ENCODE measurements around the gene WDR35. TPM values are rescaled to one million over a fixed set of nuclear protein-coding genes. Genes with fewer than 3 reads are reported as not detected.
"Not testable (repeated sequence)": the region's sequence is repeated elsewhere in the genome, so short reads cannot be mapped to it uniquely, and the experiment has no call there.

WDR35 gene
- total and polyA plus RNA-seq, 5 experiments from 2014 or later, result 0.91 to 5.6 (median 1.8) TPM

DNA sequence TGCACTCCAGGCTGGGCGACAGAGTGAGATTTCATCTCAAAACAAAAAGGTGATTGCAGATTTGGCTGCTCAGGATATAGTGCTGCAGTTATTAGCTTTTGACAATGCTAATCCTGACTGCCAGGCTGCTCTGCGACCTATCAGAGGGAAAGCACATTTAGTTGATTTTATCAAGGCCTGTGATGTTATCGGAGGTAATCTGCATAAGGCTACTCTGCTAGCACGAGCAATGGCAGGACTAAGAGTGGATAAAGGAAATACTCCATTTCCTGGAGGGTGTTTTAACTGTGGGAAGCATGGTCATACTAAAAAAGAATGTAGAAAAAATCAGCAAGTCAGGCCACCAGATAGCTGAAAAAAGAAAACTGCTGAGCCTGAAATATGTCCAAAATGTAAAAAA, 65.4 kb downstream of the WDR35 start:
- H3K27ac Mint-ChIP-seq, H3K4me1 Mint-ChIP-seq, POLR2A ChIA-PET, H3K27me3 Mint-ChIP-seq, DNase-seq, ATAC-seq, H3K4me3 Mint-ChIP-seq: not testable (repeated sequence)
- peaks cover 14 to 42% (median 18%) of the 10 kb centered on the region in 9 donors for H3K9me3 Mint-ChIP-seq
- H3K36me3 Mint-ChIP-seq, result peaks cover 25 to 79% (median 40%) of the 10 kb centered on the region in 3 donors

GRCh38 chr2:19922188-19922587, 67.7 kb downstream of the WDR35 start:
- DNase-seq, H3K4me1 Mint-ChIP-seq, H3K27ac Mint-ChIP-seq, POLR2A ChIA-PET, ATAC-seq, H3K27me3 Mint-ChIP-seq, H3K4me3 Mint-ChIP-seq: not testable (repeated sequence)
- peaks cover 23 to 65% (median 39%) of the 10 kb centered on the region in 3 donors for H3K36me3 Mint-ChIP-seq
- peaks cover 11 to 20% (median 14%) of the 10 kb centered on the region in 9 donors for H3K9me3 Mint-ChIP-seq

- Mint-ChIP-seq H3K27ac (no peak overlapping the region), H3K9me3 (peaks cover 0 to 8% (median 0%) of the 10 kb centered on the region in 9 donors), H3K27me3 (no peaks in the 10 kb centered on the region)
These were observed 73.4 kb downstream of the WDR35 start for GRCh38 chr2:19916385-19916950.

DNA sequence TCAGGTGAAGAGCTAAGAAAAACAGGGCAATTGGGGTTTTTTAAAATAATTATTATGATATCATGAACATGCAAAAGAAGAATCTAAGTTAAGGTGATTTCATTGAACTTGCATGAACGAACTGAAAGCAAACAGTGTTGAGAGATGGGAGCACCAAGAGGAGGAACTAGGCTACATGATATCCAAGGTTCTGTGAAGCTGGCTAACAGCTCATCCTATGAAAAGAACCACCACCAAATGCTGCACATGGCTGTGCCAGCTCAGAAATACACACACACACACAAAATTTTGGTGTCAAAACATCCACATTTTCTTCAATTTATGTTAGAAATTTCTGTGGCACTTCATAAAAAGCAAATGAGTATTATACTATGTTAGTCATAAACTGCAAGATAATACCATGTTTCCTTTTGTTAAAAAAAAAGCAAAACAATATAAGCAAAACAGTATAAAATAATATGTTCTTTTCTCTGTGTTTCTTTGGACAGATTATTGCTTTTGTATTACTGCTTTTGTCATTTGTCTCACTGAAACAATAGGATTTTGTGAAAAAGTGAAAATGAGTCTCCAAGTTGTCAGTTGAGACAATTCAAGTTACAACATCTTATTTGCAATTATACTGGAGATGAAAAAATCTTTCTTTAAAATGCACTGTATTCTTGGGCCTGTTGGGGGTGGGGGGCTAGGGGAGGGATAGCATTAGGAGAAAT, 75.5 kb downstream of the WDR35 start:
- ATAC-seq, result no peak
- H3K27ac Mint-ChIP-seq, result no peak overlapping the region
- peaks cover 0 to 3% (median 0%) of the 10 kb centered on the region in 9 donors for H3K9me3 Mint-ChIP-seq
- H3K36me3 Mint-ChIP-seq, result peaks cover 7 to 30% (median 26%) of the 10 kb centered on the region in 3 donors
- no peak for DNase-seq
- H3K4me3 Mint-ChIP-seq, result no peak overlapping the region
- no peaks in the 10 kb centered on the region for H3K27me3 Mint-ChIP-seq
- POLR2A ChIA-PET, result no interaction called here
- H3K4me1 Mint-ChIP-seq, result peaks cover 0 to 1% (median 0%) of the 10 kb centered on the region in 4 donors

More at GRCh38 chr2:19916385-19916950, 73.4 kb downstream of the WDR35 start:
- DNase-seq, result no peak
- Mint-ChIP-seq H3K36me3 (peaks cover 9 to 37% (median 32%) of the 10 kb centered on the region in 3 donors), H3K4me3 (no peak overlapping the region), H3K4me1 (peaks cover 0 to 4% (median 0%) of the 10 kb centered on the region in 4 donors)
- POLR2A ChIA-PET, result no interaction called here
- no peak for ATAC-seq

DNA sequence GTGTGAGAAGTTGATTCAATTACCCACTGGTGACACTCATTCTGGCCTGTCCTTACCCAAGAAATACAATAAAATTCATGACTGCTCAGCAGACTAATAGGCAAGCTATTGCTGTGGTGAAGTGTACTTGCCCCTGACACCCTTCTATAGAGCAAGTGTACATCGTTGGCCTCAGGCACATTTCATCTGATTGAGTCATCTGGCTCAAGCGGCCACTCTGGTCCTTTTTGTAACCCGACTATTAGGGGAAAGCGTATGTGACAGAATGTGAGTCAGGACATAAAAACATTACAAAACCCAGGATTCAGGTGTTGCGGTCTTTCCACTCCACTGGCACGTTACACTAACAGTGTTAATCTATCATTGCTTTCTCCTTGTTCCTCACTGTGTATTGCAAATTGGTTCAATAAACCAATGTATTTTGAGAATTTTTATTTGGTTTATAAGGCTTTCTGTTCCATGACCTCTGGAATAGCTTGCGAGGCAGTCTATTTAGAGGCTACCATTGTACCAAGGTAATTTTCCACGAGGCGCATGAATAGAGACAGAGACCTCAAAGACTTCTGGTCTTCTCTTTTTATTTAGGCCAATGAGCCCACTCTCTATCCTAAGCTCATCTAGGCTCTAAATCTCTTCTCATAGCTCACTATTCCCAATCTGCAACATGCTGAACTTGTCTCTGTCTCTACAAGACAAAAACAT, 77.9 kb downstream of the WDR35 start:
- Mint-ChIP-seq H3K27me3 (no peaks in the 10 kb centered on the region), H3K36me3 (peaks cover 5 to 18% (median 18%) of the 10 kb centered on the region in 3 donors), H3K9me3 (no peaks in the 10 kb centered on the region), H3K27ac (no peak overlapping the region), H3K4me3 (no peak overlapping the region), H3K4me1 (no peaks in the 10 kb centered on the region)
- ATAC-seq (no peak), DNase-seq (no peak)
- POLR2A ChIA-PET, result interaction anchor here (1.6 kb wide), 1 partner anchor 11 kb away, joined by 4 read pairs; the partner anchor contains the start of gene TTC32

GRCh38 chr2:19902216-19902740, 87.6 kb downstream of the WDR35 start:
- peaks cover 0 to 1% (median 0%) of the 10 kb centered on the region in 9 donors for H3K9me3 Mint-ChIP-seq
- peaks cover 0 to 8% (median 0%) of the 10 kb centered on the region in 5 donors for H3K27me3 Mint-ChIP-seq
- peak overlapping the region; percentile 94 to 100 (median 99) for H3K27ac Mint-ChIP-seq
- H3K4me3 Mint-ChIP-seq, result peak overlapping the region; percentile 93 to 99 (median 96)
- POLR2A ChIA-PET, result interaction anchor here (0.7 to 1.2 kb wide), 2 partner anchors 1116 to 1342 kb away, joined by 3 to 6 read pairs; partner anchors contain the start of gene RDH14
- DNase-seq (no peak), ATAC-seq (peak; percentile 3 to 7)
- peaks cover 17 to 39% (median 29%) of the 10 kb centered on the region in 4 donors for H3K4me1 Mint-ChIP-seq
- H3K36me3 Mint-ChIP-seq, result peaks cover 0 to 8% (median 2%) of the 10 kb centered on the region in 3 donors

- Mint-ChIP-seq H3K36me3 (peaks cover 0 to 10% (median 2%) of the 10 kb centered on the region in 3 donors), H3K4me3 (peak within 1 kb of the TSS; percentile 93 to 99 (median 96)), H3K9me3 (peaks cover 0 to 1% (median 0%) of the 10 kb centered on the region in 9 donors), H3K27me3 (peaks cover 0 to 8% (median 0%) of the 10 kb centered on the region in 5 donors), H3K27ac (peak within 1 kb of the TSS; percentile 94 to 100 (median 99)), H3K4me1 (peaks cover 17 to 43% (median 30%) of the 10 kb centered on the region in 4 donors)
- POLR2A ChIA-PET, result interaction anchor here (0.8 to 3.5 kb wide), 17 partner anchors 10 to 1355 kb away, joined by 3 to 32 read pairs (median 4); partner anchors contain the start of genes RDH14, RHOB and WDR35
- ATAC-seq (peak; percentile 86 to 87), DNase-seq (peak; percentile 88 to 99 (median 94))
These were observed 88.3 kb downstream of the WDR35 start, which contains the start of gene TTC32 for GRCh38 chr2:19901442-19902215. Gene TTC32 (minus strand): TSS chr2:19901983. CDS start chr2:19901854, 129 bp downstream.

DNA sequence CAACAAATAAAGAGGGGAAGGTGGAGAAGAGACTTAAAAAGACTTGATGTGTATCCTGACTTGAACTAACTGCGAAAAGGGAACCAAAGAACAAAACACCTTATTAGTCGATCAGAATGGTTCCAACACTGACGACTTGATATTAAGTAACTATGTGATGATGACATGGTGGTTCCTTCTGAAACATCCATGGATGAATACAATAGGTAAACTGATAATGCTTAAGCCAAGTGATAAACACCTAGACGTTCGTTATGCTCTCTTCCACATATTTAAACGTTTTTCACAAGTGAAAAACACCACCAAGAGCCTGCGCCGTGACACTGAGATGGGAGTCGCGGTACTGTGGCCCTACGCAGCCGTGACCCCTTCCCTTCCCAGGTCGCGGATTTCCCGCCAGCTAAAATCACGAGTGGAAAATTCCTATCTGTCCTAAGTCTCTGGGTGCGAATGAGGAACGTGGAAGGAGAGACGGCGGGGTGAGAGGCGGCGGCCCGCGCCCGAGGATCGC, 88.9 kb downstream of the WDR35 start:
- no peak for DNase-seq
- Mint-ChIP-seq H3K36me3 (peaks cover 0 to 14% (median 2%) of the 10 kb centered on the region in 3 donors), H3K9me3 (peaks cover 0 to 1% (median 0%) of the 10 kb centered on the region in 9 donors), H3K27me3 (peaks cover 0 to 6% (median 0%) of the 10 kb centered on the region in 5 donors), H3K27ac (peak overlapping the region; percentile 94 to 100 (median 99)), H3K4me1 (peaks cover 17 to 48% (median 32%) of the 10 kb centered on the region in 4 donors), H3K4me3 (peak overlapping the region; percentile 93 to 99 (median 96))
- POLR2A ChIA-PET, result interaction anchor here (0.8 to 3.5 kb wide), 18 partner anchors 10 to 1354 kb away, joined by 3 to 32 read pairs (median 4); partner anchors contain the start of genes RDH14, RHOB and WDR35
- ATAC-seq, result peak; percentile 8 to 13

DNA sequence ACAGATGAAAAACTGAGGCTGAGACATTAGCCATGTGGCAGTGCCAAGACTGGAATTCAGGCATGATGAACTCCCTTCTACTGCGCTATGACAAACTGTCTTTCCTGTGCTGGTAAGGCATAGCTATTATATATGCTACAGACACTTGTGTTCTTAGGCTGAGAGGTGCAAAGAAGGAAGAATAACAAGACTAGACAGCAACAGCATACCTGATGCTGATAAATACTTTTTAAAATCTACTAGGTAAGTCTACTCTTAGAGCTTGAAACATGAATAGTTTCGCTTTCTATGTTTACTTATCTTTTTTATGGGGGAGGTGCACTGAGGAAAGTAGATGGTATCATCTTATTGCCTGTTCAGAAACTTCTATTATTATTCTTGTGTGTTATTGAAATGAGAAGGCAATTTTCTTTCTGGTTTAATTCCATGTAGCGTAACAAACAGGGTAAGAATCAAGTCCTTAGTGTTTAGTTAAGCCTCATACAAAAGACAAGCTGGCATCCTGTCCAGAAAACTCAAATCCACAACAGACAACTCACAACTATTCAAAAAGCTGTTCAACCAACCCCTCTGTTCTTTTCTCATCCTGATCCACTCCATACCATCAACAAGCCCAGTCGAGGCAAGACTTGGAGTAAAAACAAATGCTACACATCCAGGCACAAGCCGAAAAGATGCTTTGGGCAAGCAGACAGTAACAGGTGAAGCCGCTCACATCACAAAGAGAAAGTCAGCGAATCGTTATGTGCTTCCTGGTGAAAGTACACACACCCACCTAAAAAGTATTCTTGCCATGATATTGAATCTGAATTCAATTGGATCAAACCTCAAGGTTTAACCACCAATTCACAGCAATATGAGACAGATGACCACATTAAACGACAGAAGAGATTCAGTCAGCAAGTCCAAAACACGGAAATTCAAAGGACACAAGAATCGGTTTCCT, 89.6 kb downstream of the WDR35 start:
- POLR2A ChIA-PET, result interaction anchor here (0.8 to 3.5 kb wide), 10 partner anchors 9 to 1340 kb away, joined by 3 to 32 read pairs (median 4); partner anchors contain the start of genes LAPTM4A, RDH14 and RHOB
- H3K36me3 Mint-ChIP-seq, result peaks cover 0 to 19% (median 2%) of the 10 kb centered on the region in 3 donors
- peak overlapping the region; percentile 93 to 99 (median 96) for H3K4me3 Mint-ChIP-seq
- H3K4me1 Mint-ChIP-seq, result peaks cover 17 to 56% (median 38%) of the 10 kb centered on the region in 4 donors
- H3K27ac Mint-ChIP-seq, result peak overlapping the region; percentile 94 to 100 (median 99)
- H3K9me3 Mint-ChIP-seq, result peaks cover 0 to 1% (median 0%) of the 10 kb centered on the region in 9 donors
- ATAC-seq (peak; percentile 19 to 30), DNase-seq (peak in 8 of 10 donors; percentile 10 to 57 (median 32))
- peaks cover 0 to 6% (median 0%) of the 10 kb centered on the region in 5 donors for H3K27me3 Mint-ChIP-seq

Measured in naive thymus-derived CD8-positive, alpha-beta T cell (primary cell).